NT2/D1 (cell line): ENCODE data around the gene ZNF587.
"Not testable (repeated sequence)": the region's sequence is repeated elsewhere in the genome, so short reads cannot be mapped to it uniquely, and the experiment has no call there.

Source experiments
- DNase-seq: peaks from one replicate; pipeline ENCODE4 v3.0.0-alpha.2; 2011; ENCODE audit warnings: low read depth, low spot score
- H3K27me3 ChIP-seq: 2 replicates; pipeline ENCODE4 v1.6.0; 2011; ENCODE audit warnings: mild to moderate bottlenecking; ENCODE audit not compliant: insufficient read length, insufficient read depth
- H3K36me3 ChIP-seq: 2 replicates; pipeline ENCODE4 v1.6.1; 2011; ENCODE audit warnings: mild to moderate bottlenecking, low read length, mixed read lengths; ENCODE audit not compliant: insufficient read depth, insufficient read length
- H3K4me1 ChIP-seq: 2 replicates; pipeline ENCODE4 v1.5.1; 2011; ENCODE audit not compliant: insufficient read depth, insufficient read length
- H3K4me3 ChIP-seq: 2 replicates; pipeline ENCODE4 v1.5.1; 2011; ENCODE audit warnings: low read depth; ENCODE audit not compliant: insufficient read length
- H3K9ac ChIP-seq: 2 replicates; pipeline ENCODE4 v1.6.0; 2011; ENCODE audit warnings: low read depth; ENCODE audit not compliant: insufficient read length
- H3K9me3 ChIP-seq: 2 replicates; pipeline ENCODE4 v1.5.1; 2011; ENCODE audit warnings: mild to moderate bottlenecking, low read length; ENCODE audit not compliant: insufficient read depth
- SUZ12 ChIP-seq: IDR thresholded peaks from 2 replicates; pipeline ENCODE4 v1.6.1; 2011; ENCODE audit not compliant: insufficient read length, insufficient read depth; ENCODE audit errors: extremely low read depth
- YY1 ChIP-seq: IDR thresholded peaks from 2 replicates; pipeline ENCODE4 v1.6.1; 2011; ENCODE audit not compliant: insufficient read length, insufficient read depth
- ZNF274 ChIP-seq: IDR thresholded peaks from 2 replicates; pipeline ENCODE4 v1.6.1; 2011; ENCODE audit warnings: mild to moderate bottlenecking, low read depth, low read length

Gene ZNF587

DNA sequence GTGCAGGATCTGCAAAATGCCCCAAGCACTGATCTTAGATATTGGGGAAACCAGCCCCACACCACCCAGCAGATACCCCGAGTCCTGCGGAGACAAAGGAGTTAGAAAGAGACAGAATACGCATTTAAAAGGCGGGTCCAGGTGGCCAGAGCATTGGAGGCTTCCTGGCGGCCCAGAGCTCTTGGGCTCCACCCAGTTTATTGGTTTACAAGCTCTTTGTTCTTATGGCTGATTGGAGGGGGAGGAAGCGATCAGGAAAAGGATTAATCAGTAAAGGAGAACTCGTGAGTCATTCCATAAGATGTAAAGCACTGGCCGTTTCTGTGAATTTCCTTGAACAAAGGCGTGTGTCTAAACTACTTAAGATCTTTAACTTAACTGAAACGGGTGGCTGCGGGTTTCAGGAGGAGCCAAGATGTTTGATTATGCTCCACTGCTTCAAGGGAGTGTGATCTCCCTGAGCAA, 926 bp downstream of the ZNF587 start:
- Histone ChIP-seq H3K9ac (peak overlapping the region; percentile 93), H3K9me3 (no peaks in the 10 kb centered on the region), H3K27me3 (no peaks in the 10 kb centered on the region), H3K4me1 (no peaks in the 10 kb centered on the region), H3K4me3 (peak overlapping the region; percentile 71), H3K36me3 (peaks cover 37% of the 10 kb centered on the region)
- no peak for TF ChIP-seq SUZ12
- TF ChIP-seq ZNF274: no peak
- TF ChIP-seq YY1: no peak
- DNase-seq: peak; percentile 22

DNA sequence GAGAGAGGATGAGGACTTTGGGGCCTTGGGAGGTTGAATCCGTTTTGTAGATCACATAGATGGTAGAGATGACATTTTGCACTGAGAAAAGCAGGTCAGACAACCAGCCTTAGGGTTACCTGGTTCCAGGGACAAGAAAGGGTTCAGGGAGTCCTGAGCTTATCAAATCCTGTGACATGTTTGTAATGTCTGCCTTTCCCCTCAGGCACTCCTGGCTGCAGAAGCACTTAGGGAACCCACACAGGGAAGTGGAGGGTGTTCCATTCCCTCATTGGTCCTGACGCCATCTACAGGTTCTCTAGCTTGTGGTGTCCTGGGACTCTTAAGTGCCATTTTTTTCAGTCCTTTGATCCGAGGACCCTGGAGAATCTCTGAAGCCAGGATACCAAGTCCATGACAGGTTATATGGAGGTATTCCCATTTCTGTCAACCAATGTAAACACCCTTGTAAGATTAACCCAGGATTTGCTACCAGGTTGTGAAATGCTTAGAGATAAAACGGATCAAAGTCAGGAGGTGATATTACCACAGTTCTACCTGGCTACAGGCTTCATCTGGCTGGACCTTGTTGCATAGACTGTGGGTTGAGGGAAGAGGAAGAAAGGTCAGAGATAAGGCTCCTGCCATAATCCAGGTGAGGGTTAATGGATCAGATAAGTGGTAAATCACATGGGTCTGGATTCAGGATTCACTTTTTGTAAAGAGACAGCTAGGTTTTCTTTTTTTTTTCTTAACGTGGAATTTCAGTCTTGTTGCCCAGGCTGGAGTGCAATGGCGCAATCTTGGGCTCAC, 2.3 kb downstream of the ZNF587 start:
- H3K9ac ChIP-seq, H3K4me3 ChIP-seq, H3K27me3 ChIP-seq, H3K9me3 ChIP-seq, DNase-seq, H3K4me1 ChIP-seq: not testable (repeated sequence)
- peaks cover 35% of the 10 kb centered on the region for H3K36me3 ChIP-seq

DNA sequence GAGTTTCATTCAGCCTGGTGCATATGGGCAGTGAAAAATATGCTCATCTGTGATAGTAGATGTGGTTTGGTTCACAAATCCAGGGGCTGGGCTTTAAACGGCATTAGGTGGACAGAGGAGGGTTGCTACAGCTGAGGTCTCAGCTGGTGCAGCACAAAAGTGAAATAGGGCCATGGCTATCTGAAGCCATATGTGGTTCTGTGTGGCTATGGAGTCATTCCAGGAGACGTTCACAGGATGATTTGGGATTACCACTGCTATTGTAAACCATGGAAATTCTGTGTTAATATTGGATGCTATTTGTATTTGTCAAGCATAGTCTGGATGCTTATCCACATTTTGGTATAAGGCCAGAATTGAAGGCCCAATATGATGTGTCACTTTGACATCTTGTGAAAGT, 4.5 kb downstream of the ZNF587 start:
- not testable (repeated sequence) for DNase-seq, H3K4me1 ChIP-seq, H3K4me3 ChIP-seq, H3K9ac ChIP-seq, H3K27me3 ChIP-seq, H3K9me3 ChIP-seq
- H3K36me3 ChIP-seq: peaks cover 38% of the 10 kb centered on the region

DNA sequence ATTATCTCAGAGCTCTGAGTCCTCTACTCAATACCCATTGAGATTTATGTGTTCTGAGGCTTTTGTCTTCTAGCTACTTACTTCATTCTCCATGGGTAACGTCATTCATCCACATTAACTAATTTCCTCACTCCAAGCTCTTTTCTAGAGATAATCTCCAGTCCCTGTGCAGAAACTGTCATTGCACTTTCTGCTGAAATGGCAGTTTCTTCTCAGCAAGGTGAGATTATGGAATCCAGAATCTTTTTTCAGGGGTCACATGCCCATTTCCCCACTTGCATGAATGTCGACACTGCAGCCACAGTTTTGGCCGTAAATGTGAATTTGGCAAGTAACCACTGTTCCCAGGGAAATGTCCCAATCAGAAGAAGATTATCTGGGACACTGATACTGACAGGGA, 12.7 kb downstream of the ZNF587 start:
- H3K9me3 ChIP-seq, H3K27me3 ChIP-seq, H3K4me3 ChIP-seq, H3K9ac ChIP-seq, H3K4me1 ChIP-seq, DNase-seq: not testable (repeated sequence)
- H3K36me3 ChIP-seq: peaks cover 53% of the 10 kb centered on the region

DNA sequence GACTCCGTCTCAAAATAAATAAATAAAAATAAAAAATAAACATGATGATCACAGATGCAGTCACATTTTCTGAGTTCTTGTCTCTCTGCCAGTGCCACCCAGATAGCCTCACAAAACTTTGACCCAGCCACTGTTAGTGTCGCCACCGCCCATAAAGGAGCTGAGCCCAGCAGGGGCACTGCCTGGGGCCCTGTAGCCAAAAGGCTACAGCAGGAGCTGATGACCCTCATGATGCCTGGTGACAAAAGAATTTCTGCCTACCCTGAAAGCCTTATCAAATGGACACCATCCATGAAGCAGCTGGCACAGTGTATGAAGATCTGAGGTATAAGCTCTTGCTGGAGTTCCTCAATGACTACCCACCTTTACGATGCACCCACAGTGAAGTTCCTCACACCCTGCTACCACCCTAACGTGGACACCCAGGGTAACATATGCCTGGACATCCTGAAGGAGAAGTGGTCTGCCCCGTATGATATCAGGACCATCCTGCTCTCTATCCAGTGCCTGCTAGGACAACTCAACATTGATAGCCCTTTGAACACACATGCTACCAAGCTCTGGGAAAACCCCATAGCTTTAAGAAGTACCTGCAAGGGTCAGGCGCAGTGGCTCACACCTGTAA, 18.3 kb downstream of the ZNF587 start:
- Histone ChIP-seq H3K27me3 (no peaks in the 10 kb centered on the region), H3K9me3 (peaks cover 8% of the 10 kb centered on the region), H3K4me1 (peaks cover 4% of the 10 kb centered on the region), H3K36me3 (peaks cover 51% of the 10 kb centered on the region), H3K4me3 (no peak overlapping the region), H3K9ac (no peak overlapping the region)
- TF ChIP-seq SUZ12: no peak
- TF ChIP-seq YY1: no peak
- no peak for TF ChIP-seq ZNF274
- no peak for DNase-seq

DNA sequence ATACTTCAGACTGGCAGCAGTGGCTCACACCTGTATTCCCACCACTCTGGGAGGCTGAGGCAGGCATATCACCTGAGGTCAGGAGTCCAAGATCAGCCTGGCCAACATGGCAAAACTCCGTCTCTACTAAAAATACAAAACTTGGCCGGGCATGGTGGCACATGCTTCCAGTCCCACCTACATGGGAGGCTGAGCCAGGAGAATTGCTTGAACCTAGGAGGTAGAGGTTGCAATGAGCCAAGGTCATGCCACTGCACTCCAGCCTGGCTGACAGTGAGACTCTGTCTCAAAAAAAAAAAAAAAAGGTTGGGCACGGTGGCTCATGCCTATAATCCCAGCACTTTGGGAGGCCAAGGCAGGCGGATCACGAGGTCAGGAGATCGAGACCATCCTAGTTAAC, 20.0 kb downstream of the ZNF587 start:
- DNase-seq, H3K27me3 ChIP-seq, H3K4me3 ChIP-seq, H3K9ac ChIP-seq, H3K4me1 ChIP-seq: not testable (repeated sequence)
- peaks cover 24% of the 10 kb centered on the region for H3K9me3 ChIP-seq
- peaks cover 56% of the 10 kb centered on the region for H3K36me3 ChIP-seq

DNA sequence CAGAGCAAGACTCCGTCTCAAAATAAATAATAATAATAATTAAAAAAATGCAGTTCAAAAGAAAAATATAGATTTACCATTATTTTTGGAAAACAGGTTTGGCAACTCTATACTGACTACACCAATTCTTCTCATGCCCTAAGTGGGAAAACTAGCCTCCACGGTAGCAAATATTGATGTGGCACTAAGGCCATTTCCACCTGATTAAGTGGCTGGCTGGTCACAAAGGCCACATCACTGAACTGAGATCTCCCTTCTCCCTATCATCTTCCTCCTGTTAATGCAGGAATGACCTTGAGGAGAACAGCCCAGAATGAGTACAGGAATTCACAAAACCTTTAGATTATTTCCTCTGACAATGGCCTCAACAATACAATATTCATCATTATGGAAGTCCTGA, 20.6 kb downstream of the ZNF587 start:
- peaks cover 4% of the 10 kb centered on the region for H3K4me1 ChIP-seq
- DNase-seq: no peak
- H3K4me3 ChIP-seq: no peak overlapping the region
- no peak overlapping the region for H3K9ac ChIP-seq
- H3K36me3 ChIP-seq: peaks cover 57% of the 10 kb centered on the region
- no peaks in the 10 kb centered on the region for H3K27me3 ChIP-seq
- TF ChIP-seq YY1 (no peak), ZNF274 (no peak), SUZ12 (no peak)
- peaks cover 26% of the 10 kb centered on the region for H3K9me3 ChIP-seq

DNA sequence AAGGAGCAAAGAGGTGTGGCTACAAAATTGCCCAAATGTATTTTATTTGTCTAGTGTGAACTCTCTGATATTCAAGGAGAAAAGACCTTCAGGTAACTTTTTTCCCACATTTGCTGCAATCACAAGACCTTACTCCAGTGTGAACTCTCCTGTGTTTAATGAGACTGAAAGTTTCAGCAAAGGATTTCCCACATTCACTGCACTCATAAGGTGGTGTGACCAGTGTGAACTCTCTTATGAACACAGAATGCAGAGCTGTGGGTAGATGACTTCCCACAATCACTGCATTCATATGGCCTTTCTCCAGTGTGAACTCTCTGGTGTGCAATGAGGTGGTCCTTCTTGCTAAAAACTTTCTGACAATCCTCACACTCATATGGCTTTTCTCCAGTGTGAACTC, 22.8 kb downstream of the ZNF587 start:
- peaks cover 73% of the 10 kb centered on the region for H3K36me3 ChIP-seq
- H3K9ac ChIP-seq: no peak overlapping the region
- no peak overlapping the region for H3K4me3 ChIP-seq
- no peaks in the 10 kb centered on the region for H3K27me3 ChIP-seq
- DNase-seq: no peak
- TF ChIP-seq ZNF274: no peak
- no peak for TF ChIP-seq YY1
- no peak for TF ChIP-seq SUZ12
- H3K9me3 ChIP-seq: peaks cover 44% of the 10 kb centered on the region
- H3K4me1 ChIP-seq: peaks cover 4% of the 10 kb centered on the region

DNA sequence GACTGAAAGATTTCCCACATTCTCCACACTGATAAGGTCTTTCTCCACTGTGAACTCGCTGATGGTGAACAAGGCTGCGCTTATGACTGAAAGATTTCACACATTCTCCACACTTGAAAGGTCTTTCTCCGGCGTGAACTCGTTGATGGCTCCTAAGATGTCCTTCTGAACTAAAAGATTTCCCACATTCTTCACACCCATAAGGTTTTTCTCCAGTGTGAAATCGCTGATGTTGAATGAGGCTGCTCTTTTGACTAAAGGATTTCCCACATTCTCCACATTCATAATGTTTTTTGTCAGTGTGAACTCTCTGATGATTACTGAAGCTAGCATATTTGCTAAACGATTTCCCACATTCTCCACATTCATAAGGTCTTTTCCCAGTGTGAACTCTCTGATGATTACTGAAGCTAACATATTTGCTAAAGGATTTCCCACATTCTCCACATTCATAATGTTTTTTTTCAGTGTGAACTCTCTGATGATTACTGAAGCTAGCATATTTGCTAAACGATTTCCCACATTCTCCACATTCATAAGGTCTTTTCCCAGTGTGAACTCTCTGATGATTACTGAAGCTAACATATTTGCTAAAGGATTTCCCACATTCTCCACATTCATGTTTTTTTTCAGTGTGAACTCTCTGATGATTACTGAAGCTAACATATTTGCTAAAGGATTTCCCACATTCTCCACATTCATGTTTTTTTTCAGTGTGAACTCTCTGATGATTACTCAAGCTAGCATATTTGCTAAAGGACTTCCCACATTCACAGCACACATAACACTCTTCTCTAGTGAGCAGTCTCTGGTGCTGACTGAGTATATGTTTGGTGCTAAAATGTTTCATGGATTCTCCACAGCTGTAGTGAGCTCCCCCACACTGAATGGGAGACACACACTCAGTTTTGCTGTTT, 24.5 kb downstream of the ZNF587 start:
- Histone ChIP-seq H3K36me3 (peaks cover 76% of the 10 kb centered on the region), H3K9me3 (peaks cover 48% of the 10 kb centered on the region)
- H3K4me3 ChIP-seq, H3K4me1 ChIP-seq, H3K27me3 ChIP-seq, H3K9ac ChIP-seq, DNase-seq: not testable (repeated sequence)
